CD4-positive, alpha-beta T cell treated with Interferon gamma for 1 hour (primary cell): ENCODE data around the gene SLC29A1.
A peak's percentile ranks its signal among the peaks of the same experiment; 100 is the strongest.
"Not testable (repeated sequence)": the region's sequence is repeated elsewhere in the genome, so short reads cannot be mapped to it uniquely, and the experiment has no call there.

Source experiments
- DNase-seq: peaks from one replicate; pipeline ENCODE4 v3.0.0-alpha.2; 2020

SLC29A1 gene

DNA sequence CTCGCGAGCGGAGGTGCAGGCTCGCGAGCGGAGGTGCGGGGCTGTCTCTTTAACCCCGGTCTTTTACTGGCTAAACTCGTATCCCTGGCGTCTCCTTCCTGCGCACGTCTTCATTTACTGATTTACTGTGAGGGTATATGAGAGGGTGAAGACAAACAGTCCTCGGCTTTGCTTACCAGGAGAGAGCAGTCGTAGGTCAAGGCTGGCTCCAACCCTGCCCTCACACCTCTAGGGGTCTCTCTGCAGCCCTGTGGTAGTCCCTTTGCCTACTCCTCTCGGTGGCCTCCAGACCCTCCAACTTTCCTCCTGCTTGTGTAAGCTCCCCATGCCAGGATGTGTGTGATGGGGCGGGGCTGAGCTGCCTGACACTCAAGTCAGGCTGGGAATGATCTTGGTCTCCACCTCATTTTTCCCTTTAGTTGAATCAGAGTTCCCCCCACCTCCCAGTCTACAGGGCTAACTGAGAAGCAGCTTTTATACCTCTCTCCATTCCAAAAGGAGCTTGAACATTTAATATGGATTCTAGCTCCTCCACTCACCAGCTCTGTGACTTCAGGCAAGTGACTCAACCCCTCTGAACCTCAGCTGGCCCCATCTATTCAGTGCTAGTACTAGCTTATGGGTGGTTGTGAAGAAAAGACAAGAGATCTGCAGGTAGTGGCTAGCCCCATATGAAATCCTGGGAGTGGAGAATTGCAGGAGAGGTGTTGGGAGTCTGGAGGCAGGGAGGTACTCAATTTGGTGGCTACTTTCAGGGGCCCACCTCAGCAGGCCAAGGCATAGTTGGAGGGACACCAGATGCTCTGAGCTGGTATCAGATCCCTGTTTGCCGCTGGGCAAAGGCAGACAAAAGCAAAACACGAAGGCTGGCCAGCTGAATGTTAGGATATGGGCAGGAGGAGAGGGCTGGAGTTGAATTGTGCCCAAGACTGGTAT is 902 bp downstream of the SLC29A1 start:
- DNase-seq = no peak

- DNase-seq = no peak
Measured at GRCh38 chr6:44224965-44225305, 1.5 kb downstream of the SLC29A1 start.

- no peak for DNase-seq
Measured at GRCh38 chr6:44225579-44226325, 2.4 kb downstream of the SLC29A1 start.

DNA sequence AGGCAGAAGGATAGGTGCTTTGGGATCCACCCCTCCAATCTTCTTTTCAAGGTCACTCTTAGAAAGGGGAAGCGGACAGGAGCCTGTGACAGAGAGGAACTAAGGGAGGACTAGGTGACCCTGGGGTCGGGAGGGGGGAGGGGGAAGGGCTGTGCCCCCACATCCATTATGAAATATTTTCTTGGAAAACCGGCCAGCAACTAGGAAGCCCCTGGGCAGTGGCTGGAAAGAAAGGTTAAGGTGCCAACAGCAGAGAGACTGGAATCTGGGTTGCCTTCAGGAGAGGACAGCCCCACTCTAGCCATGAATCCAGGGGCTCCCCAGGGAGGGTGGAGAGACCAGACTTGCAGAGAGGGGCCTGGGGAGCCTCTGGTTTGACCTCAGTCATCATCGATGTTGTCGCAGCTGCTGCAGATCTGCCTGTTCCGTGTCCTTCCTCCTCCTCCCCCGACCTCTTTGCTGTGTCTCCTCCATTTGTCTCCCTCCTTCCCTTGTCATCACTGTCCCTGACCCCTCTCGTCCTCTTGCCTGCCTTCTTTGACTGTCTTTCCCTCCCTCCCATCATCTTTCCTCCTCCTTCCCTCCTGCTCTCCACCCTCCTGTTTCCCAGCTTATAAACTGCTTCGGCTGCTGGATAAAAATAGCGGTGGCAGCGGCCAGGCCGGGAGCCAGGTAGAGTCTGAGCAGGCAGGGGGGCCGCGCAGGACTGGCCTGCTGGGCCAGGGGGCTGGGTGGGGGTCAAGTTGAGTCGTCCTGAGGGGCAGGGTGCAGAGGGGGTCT is 3.2 kb downstream of the SLC29A1 start:
- no peak for DNase-seq

GRCh38 chr6:44227148-44227793 is 3.9 kb downstream of the SLC29A1 start:
- DNase-seq = no peak

DNA sequence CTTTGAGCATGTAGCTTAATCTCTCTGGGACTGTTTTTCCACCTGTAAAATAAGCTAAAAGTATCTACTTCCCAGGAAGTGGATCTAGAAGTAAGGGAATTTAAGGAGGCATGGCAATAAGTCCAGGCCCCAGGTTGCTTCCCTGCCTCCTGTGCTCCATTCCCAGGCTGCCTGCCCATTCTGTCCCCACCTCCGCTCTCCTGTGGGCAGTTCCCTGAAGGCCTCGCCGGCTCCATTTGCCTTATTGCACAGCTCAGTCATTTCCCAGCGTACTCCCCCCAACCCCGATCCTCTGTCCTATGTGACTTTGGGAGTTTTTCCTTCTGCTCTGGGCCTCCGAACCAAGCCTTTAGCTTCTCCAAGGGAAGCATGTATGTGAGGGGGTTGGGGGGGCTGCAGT is 4.6 kb downstream of the SLC29A1 start:
- no peak for DNase-seq

- DNase-seq = no peak
Measured at GRCh38 chr6:44228433-44228832, 5.0 kb downstream of the SLC29A1 start.

GRCh38 chr6:44228836-44229235 is 5.4 kb downstream of the SLC29A1 start:
- no peak for DNase-seq

GRCh38 chr6:44229376-44230033 is 6.1 kb downstream of the SLC29A1 start:
- DNase-seq = no peak

GRCh38 chr6:44230034-44230675 is 6.8 kb downstream of the SLC29A1 start:
- DNase-seq = no peak

GRCh38 chr6:44231426-44231825 is 8.0 kb downstream of the SLC29A1 start:
- not testable (repeated sequence) for DNase-seq

DNA sequence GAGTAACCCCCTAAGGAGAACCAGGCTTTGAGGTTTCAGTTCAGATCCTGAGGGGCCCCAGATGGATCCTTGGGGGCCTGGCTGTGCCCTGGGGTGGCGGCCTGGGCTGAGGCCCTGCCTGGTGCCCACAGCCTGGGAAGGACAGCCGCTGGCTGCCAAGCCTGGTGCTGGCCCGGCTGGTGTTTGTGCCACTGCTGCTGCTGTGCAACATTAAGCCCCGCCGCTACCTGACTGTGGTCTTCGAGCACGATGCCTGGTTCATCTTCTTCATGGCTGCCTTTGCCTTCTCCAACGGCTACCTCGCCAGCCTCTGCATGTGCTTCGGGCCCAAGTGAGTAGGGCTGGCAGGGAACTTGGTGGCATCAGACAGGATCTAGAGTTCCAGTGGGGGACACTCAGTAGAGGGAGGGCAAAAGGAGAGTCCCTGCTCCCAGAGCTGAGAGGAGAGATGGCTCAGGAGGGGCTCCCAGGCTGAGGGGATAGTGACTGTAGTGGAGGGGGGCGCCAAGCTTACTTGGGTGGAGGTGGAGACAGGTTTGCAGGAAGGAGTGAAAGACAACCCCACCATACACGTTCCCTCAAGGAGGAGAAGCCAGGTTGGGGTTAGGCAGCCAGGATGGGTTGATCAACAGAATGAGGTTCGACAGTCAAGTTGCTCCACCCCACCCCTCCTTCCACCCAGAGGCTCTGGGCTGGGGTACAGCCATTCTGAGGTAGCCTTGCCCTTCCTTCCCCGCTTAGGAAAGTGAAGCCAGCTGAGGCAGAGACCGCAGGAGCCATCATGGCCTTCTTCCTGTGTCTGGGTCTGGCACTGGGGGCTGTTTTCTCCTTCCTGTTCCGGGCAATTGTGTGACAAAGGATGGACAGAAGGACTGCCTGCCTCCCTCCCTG is 9.5 kb downstream of the SLC29A1 start:
- no peak for DNase-seq

- DNase-seq = no peak
Measured at GRCh38 chr6:44233567-44234100, 10.2 kb downstream of the SLC29A1 start.

- DNase-seq = no peak
Measured at GRCh38 chr6:44234101-44235025, 11.0 kb downstream of the SLC29A1 start.

- DNase-seq = no peak
Measured at GRCh38 chr6:44235269-44235668, 11.9 kb downstream of the SLC29A1 start.

GRCh38 chr6:44235891-44236516 is 12.6 kb downstream of the SLC29A1 start:
- no peak for DNase-seq

DNA sequence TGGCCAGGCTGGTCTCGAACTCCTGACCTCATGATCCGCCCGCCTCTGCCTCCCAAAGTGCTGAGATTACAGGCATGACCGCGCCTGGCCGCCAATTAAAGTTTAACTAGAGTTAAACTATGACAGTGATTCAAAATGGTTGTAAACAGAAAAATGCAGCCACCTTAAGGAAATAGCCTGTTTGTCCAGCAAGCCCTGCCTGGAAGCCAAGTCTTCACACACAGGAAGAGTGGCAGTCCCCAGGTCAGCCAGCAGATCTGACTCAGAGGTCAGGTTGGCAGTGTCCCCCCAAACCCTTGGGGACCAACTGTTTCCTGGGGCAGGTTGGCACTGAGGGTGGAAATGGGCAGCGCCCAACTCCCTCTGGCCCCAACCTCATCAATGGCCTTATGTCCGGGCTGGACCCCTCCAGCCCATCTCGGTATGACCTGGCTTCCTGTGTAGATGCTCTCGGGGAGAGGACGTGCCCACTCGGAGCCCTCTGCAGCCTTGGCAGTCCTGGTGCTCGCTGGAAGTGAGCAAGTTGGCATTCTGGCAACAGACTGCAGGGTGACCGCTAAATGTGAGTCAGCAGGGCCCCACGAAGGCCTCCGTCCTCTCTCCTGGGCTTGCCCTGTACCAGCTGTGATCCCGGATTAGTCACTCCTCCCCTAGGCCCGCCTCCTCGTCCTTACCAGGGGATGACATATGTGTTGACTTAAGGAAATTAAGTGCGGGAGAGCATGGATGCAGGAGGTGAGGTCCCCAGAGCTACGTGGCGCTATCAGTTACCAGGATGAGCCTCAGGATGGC is 13.8 kb downstream of the SLC29A1 start:
- peak; percentile 83 for DNase-seq
